H1 (cell line): ENCODE results near the gene PATJ. TPM values are rescaled to one million over a fixed set of nuclear protein-coding genes. Genes with fewer than 3 reads are reported as not detected.

Experiments
- KDM1A ChIP-seq: fragments of 200-600, 300-600 bp; sonication (generic); IDR thresholded peaks from 2 replicates; pipeline ENCODE4 v1.7.1; 2016; ENCODE audit warnings: mild to moderate bottlenecking, low read length, borderline replicate concordance
- NRF1 ChIP-seq: IDR thresholded peaks from 2 replicates; pipeline ENCODE4 v1.6.1; 2011; ENCODE audit warnings: mild to moderate bottlenecking, low read depth, low read length, improper control_type of control experiment
- PHF8 ChIP-seq: fragments of 200-600 bp; sonication (generic); conservative IDR thresholded peaks from 2 replicates; pipeline ENCODE4 v1.7.1; 2012; ENCODE audit warnings: low read depth, mild to moderate bottlenecking, inconsistent platforms, low read length, moderate library complexity
- POLR2AphosphoS5 ChIP-seq: IDR thresholded peaks from 2 replicates; pipeline ENCODE4 v1.6.1; 2011; ENCODE audit warnings: low read depth, low read length
- RBBP5 ChIP-seq: IDR thresholded peaks from 2 replicates; pipeline ENCODE4 v1.7.1; 2012; ENCODE audit warnings: low read depth, mild to moderate bottlenecking, inconsistent platforms, low read length, moderate library complexity, borderline replicate concordance
- RNF2 ChIP-seq: fragments of 200-900, 300-1000 bp; sonication (generic); IDR thresholded peaks from 2 replicates; pipeline ENCODE4 v1.7.1; 2016; ENCODE audit warnings: borderline replicate concordance, low read depth, mild to moderate bottlenecking, antibody characterized with exemption, low read length; ENCODE audit not compliant: poor library complexity, severe bottlenecking; ENCODE audit errors: missing control alignments
- SIN3A ChIP-seq, 2 experiments: IDR thresholded peaks in 1 of 2; conservative IDR thresholded peaks in 1 of 2; 2 replicates each; pipeline ENCODE4 v1.6.1; 2011 to 2012; ENCODE audit warnings: low read length in 2 of 2, improper control_type of control experiment in 1 of 2, low read depth in 1 of 2, mild to moderate bottlenecking in 1 of 2
- TAF1 ChIP-seq: IDR thresholded peaks from 2 replicates; pipeline ENCODE4 v1.6.1; 2011; ENCODE audit warnings: mild to moderate bottlenecking, low read depth, low read length
- TAF7 ChIP-seq: optimal IDR thresholded peaks from 2 replicates; pipeline ENCODE3; 2011; ENCODE audit warnings: low read depth, mild to moderate bottlenecking, inconsistent platforms, low read length, moderate library complexity, borderline replicate concordance
- polyA plus RNA-seq, 7 experiments: library from polyadenylated mRNA; depleted of rRNA in 3 of 7; stranded (reverse) in 5 of 7; unstranded in 2 of 7; fragments of >200 nt in 5 of 7; fragments of 200-250 nt in 2 of 7; gene quantifications; 1 replicate in 5 of 7; 2 replicates in 1 of 7; 4 replicates in 1 of 7; pipeline versions ENCODE4 v1.2.1 to v1.2.3, GENCODE V29; 2011 to 2013; ENCODE audit warnings: missing spikeins in 2 of 7, mixed read lengths in 2 of 7
- total RNA-seq: library from RNA; stranded (reverse); fragmentation: NEBNext Ultra II Directional; extraction: Animal tissue kit (Norgen Biotek cat#: 25700); gene quantifications from 2 replicates; pipeline ENCODE4 v1.2.1, GENCODE V29; 2021

Gene PATJ
- total and polyA plus RNA-seq, 2 of the 8 experiments (the other 6 are each of a cell fraction or from before 2014, with no cell fraction given): 8.2 to 55.6 TPM

GRCh38 chr1:61741711-61742619, at the start of gene PATJ (continued):
- TF ChIP-seq RNF2: no peak
- TF ChIP-seq NRF1: no peak
- peak; percentile 77; the same call in 1 of the 2 replicates for TF ChIP-seq POLR2AphosphoS5
- peak; percentile 41 for TF ChIP-seq TAF7
- TF ChIP-seq KDM1A: peak; percentile 35; the same call in 1 of the 2 replicates
- TF ChIP-seq SIN3A (conservative IDR thresholded peaks at IDR 0.05 in 1 of 2, IDR thresholded peaks at IDR 0.05 in 1 of 2; ENCODE audit: low read depth in 1 of 2, low read length in 2 of 2): 0 out of 4 replicates have a peak, but pooled peaks of 1 of the 2 experiments have one; percentile 12
- TF ChIP-seq PHF8: peak; percentile 88
- 0 out of 2 replicates have a peak, but pooled peaks have one; percentile 62 for TF ChIP-seq TAF1
- TF ChIP-seq RBBP5: 0 out of 2 replicates have a peak, but pooled peaks have one; percentile 59
